22Rv1 (cell line): ENCODE measurements around the gene C12orf60.

Source experiments
- ZFX ChIP-seq: fragments of 450-650 bp; IDR thresholded peaks from 2 replicates; pipeline ENCODE4 v1.6.1; 2017; ENCODE audit warnings: antibody characterized with exemption, borderline replicate concordance
- TF ChIP-seq, protein P1 (sequence below): fragments of 450-650 bp; IDR thresholded peaks from 2 replicates; pipeline ENCODE4 v1.5.1; 2017; ENCODE audit warnings: mild to moderate bottlenecking

DNA sequence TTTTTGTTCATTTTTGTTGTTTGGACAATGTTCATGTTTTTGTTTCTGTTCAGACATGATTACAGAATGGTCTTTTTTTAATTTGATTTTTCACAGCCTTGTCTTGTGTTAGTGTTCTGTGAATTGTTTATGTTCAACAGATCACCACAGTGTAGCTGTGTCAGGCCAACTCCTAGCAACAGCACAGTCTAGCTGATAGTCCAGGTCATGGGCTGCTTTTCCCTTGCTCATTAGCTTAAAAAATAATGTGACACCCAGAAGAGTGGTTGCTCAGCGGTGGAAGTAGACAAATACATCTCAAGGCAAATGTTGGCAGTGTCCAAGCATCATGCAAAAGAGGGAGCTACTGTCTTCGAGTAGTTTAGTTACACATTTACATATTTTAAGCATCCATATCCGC, 22.6 kb upstream of the C12orf60 start:
- TF ChIP-seq, protein P1, sequence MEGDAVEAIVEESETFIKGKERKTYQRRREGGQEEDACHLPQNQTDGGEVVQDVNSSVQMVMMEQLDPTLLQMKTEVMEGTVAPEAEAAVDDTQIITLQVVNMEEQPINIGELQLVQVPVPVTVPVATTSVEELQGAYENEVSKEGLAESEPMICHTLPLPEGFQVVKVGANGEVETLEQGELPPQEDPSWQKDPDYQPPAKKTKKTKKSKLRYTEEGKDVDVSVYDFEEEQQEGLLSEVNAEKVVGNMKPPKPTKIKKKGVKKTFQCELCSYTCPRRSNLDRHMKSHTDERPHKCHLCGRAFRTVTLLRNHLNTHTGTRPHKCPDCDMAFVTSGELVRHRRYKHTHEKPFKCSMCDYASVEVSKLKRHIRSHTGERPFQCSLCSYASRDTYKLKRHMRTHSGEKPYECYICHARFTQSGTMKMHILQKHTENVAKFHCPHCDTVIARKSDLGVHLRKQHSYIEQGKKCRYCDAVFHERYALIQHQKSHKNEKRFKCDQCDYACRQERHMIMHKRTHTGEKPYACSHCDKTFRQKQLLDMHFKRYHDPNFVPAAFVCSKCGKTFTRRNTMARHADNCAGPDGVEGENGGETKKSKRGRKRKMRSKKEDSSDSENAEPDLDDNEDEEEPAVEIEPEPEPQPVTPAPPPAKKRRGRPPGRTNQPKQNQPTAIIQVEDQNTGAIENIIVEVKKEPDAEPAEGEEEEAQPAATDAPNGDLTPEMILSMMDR = no peak
- no peak for TF ChIP-seq ZFX
